Measurements from ENCODE around the gene MALSU1. TPM values are rescaled to one million over a fixed set of nuclear protein-coding genes. Genes with fewer than 3 reads are reported as not detected.

MALSU1 gene
- total and polyA plus RNA-seq, 4 donors = 26.8 to 51.7 (median 45.1) TPM

- ATAC-seq (ENCODE audit: insufficient read depth, low FRiP score) (peak; percentile 68), DNase-seq (peak in 2 of 3 donors; percentile 56 to 71)
- WGBS, 2 donors = 17 to 18% methylated on average over 6 of the region's 6 CpGs
Measured at GRCh38 chr7:23357190-23358093, 58.3 kb downstream of the MALSU1 start.

GRCh38 chr7:23358152-23358674, 59.1 kb downstream of the MALSU1 start:
- H3K36me3 ChIP-seq (ENCODE audit: control insufficient read depth in 4 of 4, insufficient read depth in 4 of 4, low read length in 4 of 4) = peaks cover 0 to 12% (median 1%) of the 10 kb centered on the region in 4 donors
- H3K27ac ChIP-seq (ENCODE audit: low read depth in 1 of 2, low read length in 1 of 2) = no peak overlapping the region
- no peaks in the 10 kb centered on the region for H3K27me3 ChIP-seq (ENCODE audit: control insufficient read depth in 3 of 3, insufficient read depth in 3 of 3, low read length in 2 of 3)
- TF ChIP-seq CTCF (IDR thresholded peaks at IDR 0.05; ENCODE audit: control extremely low read depth, extremely low read depth) = no peak
- H3K4me1 ChIP-seq (ENCODE audit: control insufficient read depth in 5 of 5, insufficient read depth in 5 of 5, low read length in 5 of 5) = peaks cover 0 to 3% (median 0%) of the 10 kb centered on the region in 5 donors
- ATAC-seq (ENCODE audit: insufficient read depth, low FRiP score) = no peak
- no peak overlapping the region for H3K9ac ChIP-seq (ENCODE audit: insufficient read depth in 1 of 2, low read length in 2 of 2)
- DNase-seq = no peak
- H3K9me3 ChIP-seq (ENCODE audit: control insufficient read depth in 4 of 4, insufficient read depth in 3 of 4, low read length in 3 of 4) = peaks cover 0 to 2% (median 0%) of the 10 kb centered on the region in 4 donors
- 96 to 98% methylated on average over 2 of the region's 2 CpGs for WGBS, 2 donors
- no peak overlapping the region for H3K4me3 ChIP-seq

More at GRCh38 chr7:23357190-23358093, 58.3 kb downstream of the MALSU1 start:
- Histone ChIP-seq H3K4me3 (no peak overlapping the region), H3K27me3 (ENCODE audit: control insufficient read depth in 3 of 3, insufficient read depth in 3 of 3, low read length in 2 of 3) (no peaks in the 10 kb centered on the region), H3K4me1 (ENCODE audit: control insufficient read depth in 5 of 5, insufficient read depth in 5 of 5, low read length in 5 of 5) (peaks cover 0 to 3% (median 0%) of the 10 kb centered on the region in 5 donors), H3K36me3 (ENCODE audit: control insufficient read depth in 4 of 4, insufficient read depth in 4 of 4, low read length in 4 of 4) (peaks cover 0 to 12% (median 1%) of the 10 kb centered on the region in 4 donors), H3K9me3 (ENCODE audit: control insufficient read depth in 4 of 4, insufficient read depth in 3 of 4, low read length in 3 of 4) (peaks cover 0 to 2% (median 0%) of the 10 kb centered on the region in 4 donors), H3K9ac (ENCODE audit: insufficient read depth in 1 of 2, low read length in 2 of 2) (no peak overlapping the region), H3K27ac (ENCODE audit: low read depth in 1 of 2, low read length in 1 of 2) (no peak overlapping the region)
- TF ChIP-seq CTCF (IDR thresholded peaks at IDR 0.05; ENCODE audit: control extremely low read depth, extremely low read depth) = no peak

Other genes starting within 250 kb of the MALSU1 start
- 10 to 100 TPM; 20.9 to 38.1 TPM for gene KLHL7, start 193.6 kb upstream of the MALSU1 start, total RNA-seq
- gene KLHL7, start 193.6 kb upstream of the MALSU1 start, polyA plus RNA-seq = 10 to 100 TPM; 11.5 to 14.3 TPM
- gene NUP42, start 117.3 kb upstream of the MALSU1 start, total RNA-seq = 10 to 100 TPM; 22.8 to 45.3 TPM
- 10 to 100 TPM; 20.2 to 23.2 TPM for gene NUP42, start 117.3 kb upstream of the MALSU1 start, polyA plus RNA-seq
- gene GPNMB, start 52.6 kb upstream of the MALSU1 start, total RNA-seq = 100 to 1,000 TPM in 1 of 2 donors, 10 to 100 TPM in 1; 58.5 to 127 TPM
- 10 to 100 TPM; 47.7 to 96.6 TPM for gene GPNMB, start 52.6 kb upstream of the MALSU1 start, polyA plus RNA-seq
- 10 to 100 TPM in 1 of 2 donors, under 1 TPM in 1; 0.80 to 60.2 TPM for gene IGF2BP3, start 171.2 kb downstream of the MALSU1 start, total RNA-seq
- gene IGF2BP3, start 171.2 kb downstream of the MALSU1 start, polyA plus RNA-seq = 1 to 10 TPM in 1 of 2 donors, under 1 TPM in 1; 0.18 to 2.2 TPM
- 10 to 100 TPM; 69.5 to 99.0 TPM for gene TRA2A, start 232.6 kb downstream of the MALSU1 start, total RNA-seq
- 10 to 100 TPM; 46.3 to 95.3 TPM for gene TRA2A, start 232.6 kb downstream of the MALSU1 start, polyA plus RNA-seq

Data from lung (tissue), 12 donors.